ENCODE data around the gene NHERF2.

GRCh38 chr16:2025251-2025650, 1.5 kb upstream of the NHERF2 start:
- TF ChIP-seq CTCF (conservative IDR thresholded peaks at IDR 0.05; ENCODE audit: low read depth, low read length) (no peak), RAD21 (IDR thresholded peaks at IDR 0.05; ENCODE audit: low read length) (no peak), MAFK (IDR thresholded peaks at IDR 0.05; ENCODE audit: low read depth, low read length) (no peak), RCOR1 (IDR thresholded peaks at IDR 0.05; ENCODE audit: insufficient replicate concordance, low read length) (no peak), POLR2A (IDR thresholded peaks at IDR 0.05; ENCODE audit: low read depth, low read length) (no peak), RFX5 (IDR thresholded peaks at IDR 0.05; ENCODE audit: low read depth, low read length) (no peak), MXI1 (IDR thresholded peaks at IDR 0.05; ENCODE audit: borderline replicate concordance, low read depth, low read length) (no peak), MAZ (IDR thresholded peaks at IDR 0.05; ENCODE audit: borderline replicate concordance, low read depth, low read length) (no peak), CHD1 (IDR thresholded peaks at IDR 0.05; ENCODE audit: low read depth, low read length) (no peak), USF2 (IDR thresholded peaks at IDR 0.05; ENCODE audit: low read depth, low read length) (no peak)
